Tibial nerve (tissue), 3 donors: ENCODE measurements around the gene NTM.

Experiments
- CTCF ChIP-seq, 5 experiments: fragments of 200-600 bp in 3 of 5; fragments of 450-650 bp in 2 of 5; sonication (generic) in 3 of 5; IDR thresholded peaks; one replicate each; pipeline ENCODE4 v1.5.1; 2016 to 2019; ENCODE audit warnings: antibody characterized with exemption in 5 of 5, mild to moderate bottlenecking in 3 of 5, moderate library complexity in 2 of 5
- POLR2A ChIP-seq, 2 donors: fragments of 450-650 bp; IDR thresholded peaks; one replicate each; pipeline ENCODE4 v1.6.1; 2017; ENCODE audit warnings: antibody characterized with exemption in 2 of 2, mild to moderate bottlenecking in 2 of 2, moderate library complexity in 2 of 2

DNA sequence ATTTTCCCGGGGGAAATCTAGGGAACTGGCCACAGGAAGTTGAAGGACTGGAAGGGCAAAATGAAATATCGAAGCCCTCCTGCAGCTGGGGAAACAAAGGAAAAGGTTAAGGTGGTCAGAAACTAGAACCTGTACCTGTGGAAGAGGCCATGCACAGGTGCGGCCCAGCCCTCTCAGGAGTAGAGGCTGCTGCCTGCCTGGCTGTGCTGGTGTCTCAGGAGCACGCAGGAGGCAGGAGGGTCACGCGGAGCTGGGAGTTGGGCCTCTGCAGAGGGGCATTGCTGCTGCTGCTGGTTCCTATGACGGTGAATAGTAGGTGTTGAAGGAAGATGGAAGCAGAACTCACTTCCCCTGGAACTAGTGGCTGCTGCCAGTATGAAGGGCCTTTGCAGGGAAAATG lies 425.7 kb downstream of the NTM start:
- TF ChIP-seq CTCF (IDR thresholded peaks at IDR 0.05), result no peak
- TF ChIP-seq POLR2A (IDR thresholded peaks at IDR 0.05), result no peak
